T-helper 17 cell (primary cell): ENCODE measurements around the gene UBE2D1. TPM values are rescaled to one million over a fixed set of nuclear protein-coding genes. Genes with fewer than 3 reads are reported as not detected.

Experiments used
- ATAC-seq: fragments of 150-1000 bp; cut with Tn5 transposase; 2 replicates; pipeline ENCODE4 v1.10.0; 2021; ENCODE audit warnings: mild to moderate bottlenecking, moderate library complexity
- DNase-seq, 3 donors: peaks; one replicate each; pipeline versions ENCODE4 v3.0.0 to v3.0.0-alpha.2; 2020 to 2021
- H3K9me3 ChIP-seq: one replicate; pipeline ENCODE4 v1.7.0; 2013; ENCODE audit warnings: low read length, mild to moderate bottlenecking; ENCODE audit not compliant: control insufficient read depth, poor library complexity, severe bottlenecking
- H3K27ac Mint-ChIP-seq: one replicate; pipeline ENCODE4 v1.8.0; 2022; ENCODE audit warnings: mild to moderate bottlenecking, moderate library complexity, mixed read lengths
- H3K27me3 Mint-ChIP-seq: one replicate; pipeline ENCODE4 v1.8.0; 2022; ENCODE audit warnings: mixed read lengths
- H3K36me3 Mint-ChIP-seq: one replicate; pipeline ENCODE4 v1.8.0; 2022; ENCODE audit warnings: low read depth, mixed read lengths
- H3K4me1 Mint-ChIP-seq: one replicate; pipeline ENCODE4 v1.8.0; 2022; ENCODE audit warnings: mild to moderate bottlenecking, mixed read lengths
- H3K4me3 Mint-ChIP-seq: one replicate; pipeline ENCODE4 v1.8.0; 2022; ENCODE audit warnings: mild to moderate bottlenecking, moderate library complexity, mixed read lengths
- total RNA-seq, 4 donors: library from RNA in 2 of 4; stranded (reverse) in 2 of 4; gene quantifications; one replicate each; pipeline ENCODE4 v1.2.3 and lab custom pipeline; 2022 to 2026

Gene UBE2D1
- total RNA-seq, 2 donors from 2014 or later = 10.5 to 14.6 TPM

GRCh38 chr10:58320351-58321049, 14.3 kb upstream of the UBE2D1 start:
- Mint-ChIP-seq H3K27me3 (peaks cover 5% of the 10 kb centered on the region), H3K36me3 (no peaks in the 10 kb centered on the region), H3K4me1 (peaks cover 7% of the 10 kb centered on the region), H3K4me3 (no peak overlapping the region), H3K27ac (no peak overlapping the region)
- H3K9me3 ChIP-seq = no peaks in the 10 kb centered on the region
- DNase-seq = no peak
- no peak for ATAC-seq

GRCh38 chr10:58322072-58322834, 12.6 kb upstream of the UBE2D1 start:
- peak; percentile 59 for ATAC-seq
- H3K4me3 Mint-ChIP-seq = no peak overlapping the region
- H3K4me1 Mint-ChIP-seq = peaks cover 7% of the 10 kb centered on the region
- no peaks in the 10 kb centered on the region for H3K9me3 ChIP-seq
- peaks cover 18% of the 10 kb centered on the region for H3K27me3 Mint-ChIP-seq
- H3K36me3 Mint-ChIP-seq = no peaks in the 10 kb centered on the region
- H3K27ac Mint-ChIP-seq = no peak overlapping the region
- no peak for DNase-seq

GRCh38 chr10:58322835-58323209, 12.0 kb upstream of the UBE2D1 start:
- Mint-ChIP-seq H3K27ac (no peak overlapping the region), H3K4me3 (no peak overlapping the region), H3K4me1 (peaks cover 7% of the 10 kb centered on the region), H3K27me3 (peaks cover 18% of the 10 kb centered on the region), H3K36me3 (no peaks in the 10 kb centered on the region)
- DNase-seq = no peak
- ATAC-seq = no peak
- H3K9me3 ChIP-seq = no peaks in the 10 kb centered on the region

GRCh38 chr10:58326967-58327381, 7.8 kb upstream of the UBE2D1 start:
- Mint-ChIP-seq H3K36me3 (no peaks in the 10 kb centered on the region), H3K4me1 (peaks cover 7% of the 10 kb centered on the region), H3K4me3 (no peak overlapping the region), H3K27ac (no peak overlapping the region), H3K27me3 (peaks cover 14% of the 10 kb centered on the region)
- H3K9me3 ChIP-seq = no peaks in the 10 kb centered on the region
- no peak for ATAC-seq
- no peak for DNase-seq

- Mint-ChIP-seq H3K27ac (no peak overlapping the region), H3K36me3 (no peaks in the 10 kb centered on the region), H3K4me3 (no peak overlapping the region), H3K4me1 (no peaks in the 10 kb centered on the region), H3K27me3 (peaks cover 14% of the 10 kb centered on the region)
- H3K9me3 ChIP-seq = no peaks in the 10 kb centered on the region
- DNase-seq = no peak
- no peak for ATAC-seq
Observed at GRCh38 chr10:58328233-58328632, 6.6 kb upstream of the UBE2D1 start.

- no peaks in the 10 kb centered on the region for H3K36me3 Mint-ChIP-seq
- no peak overlapping the region for H3K4me3 Mint-ChIP-seq
- H3K4me1 Mint-ChIP-seq = peaks cover 6% of the 10 kb centered on the region
- no peak overlapping the region for H3K27ac Mint-ChIP-seq
- H3K9me3 ChIP-seq = no peaks in the 10 kb centered on the region
- no peak for DNase-seq
- no peak for ATAC-seq
- peaks cover 14% of the 10 kb centered on the region for H3K27me3 Mint-ChIP-seq
Observed at GRCh38 chr10:58330431-58330830, 4.4 kb upstream of the UBE2D1 start.

GRCh38 chr10:58331646-58332045, 3.2 kb upstream of the UBE2D1 start:
- peaks cover 16% of the 10 kb centered on the region for H3K4me1 Mint-ChIP-seq
- H3K9me3 ChIP-seq = no peaks in the 10 kb centered on the region
- peaks cover 2% of the 10 kb centered on the region for H3K27me3 Mint-ChIP-seq
- no peaks in the 10 kb centered on the region for H3K36me3 Mint-ChIP-seq
- no peak for ATAC-seq
- H3K27ac Mint-ChIP-seq = no peak overlapping the region
- no peak overlapping the region for H3K4me3 Mint-ChIP-seq
- no peak for DNase-seq

- DNase-seq (no peak), ATAC-seq (peak; percentile 39)
- H3K9me3 ChIP-seq = no peaks in the 10 kb centered on the region
- Mint-ChIP-seq H3K4me1 (peaks cover 27% of the 10 kb centered on the region), H3K4me3 (peak overlapping the region; percentile 97), H3K27me3 (no peaks in the 10 kb centered on the region), H3K27ac (peak overlapping the region; percentile 78), H3K36me3 (no peaks in the 10 kb centered on the region)
Observed at GRCh38 chr10:58335306-58336005, 650 bp downstream of the UBE2D1 start.

- Mint-ChIP-seq H3K4me3 (peak overlapping the region; percentile 97), H3K36me3 (no peaks in the 10 kb centered on the region)
Observed at GRCh38 chr10:58336242-58336641, 1.4 kb downstream of the UBE2D1 start.

GRCh38 chr10:58341422-58341821, 6.6 kb downstream of the UBE2D1 start:
- Mint-ChIP-seq H3K4me3 (no peak overlapping the region), H3K4me1 (peaks cover 30% of the 10 kb centered on the region), H3K36me3 (peaks cover 3% of the 10 kb centered on the region), H3K27ac (no peak overlapping the region), H3K27me3 (no peaks in the 10 kb centered on the region)
- ATAC-seq (no peak), DNase-seq (no peak)
- H3K9me3 ChIP-seq = no peaks in the 10 kb centered on the region

More at GRCh38 chr10:58336242-58336641, 1.4 kb downstream of the UBE2D1 start:
- Mint-ChIP-seq H3K27ac (peak overlapping the region; percentile 78), H3K27me3 (no peaks in the 10 kb centered on the region), H3K4me1 (peaks cover 31% of the 10 kb centered on the region)
- no peaks in the 10 kb centered on the region for H3K9me3 ChIP-seq
- no peak for DNase-seq
- no peak for ATAC-seq

GRCh38 chr10:58341947-58342346, 7.1 kb downstream of the UBE2D1 start:
- Mint-ChIP-seq H3K4me1 (peaks cover 29% of the 10 kb centered on the region), H3K27me3 (no peaks in the 10 kb centered on the region), H3K4me3 (no peak overlapping the region), H3K36me3 (peaks cover 3% of the 10 kb centered on the region), H3K27ac (no peak overlapping the region)
- H3K9me3 ChIP-seq = no peaks in the 10 kb centered on the region
- ATAC-seq = no peak
- no peak for DNase-seq

- Mint-ChIP-seq H3K4me3 (no peak overlapping the region), H3K27me3 (no peaks in the 10 kb centered on the region), H3K27ac (no peak overlapping the region), H3K36me3 (peaks cover 5% of the 10 kb centered on the region), H3K4me1 (peaks cover 34% of the 10 kb centered on the region)
- DNase-seq (no peak), ATAC-seq (no peak)
- no peaks in the 10 kb centered on the region for H3K9me3 ChIP-seq
Observed at GRCh38 chr10:58347967-58348366, 13.2 kb downstream of the UBE2D1 start.

- H3K4me1 Mint-ChIP-seq = peaks cover 32% of the 10 kb centered on the region
- ATAC-seq = no peak
Observed at GRCh38 chr10:58348571-58349033, 13.8 kb downstream of the UBE2D1 start.

More at GRCh38 chr10:58348571-58349033, 13.8 kb downstream of the UBE2D1 start:
- no peak overlapping the region for H3K4me3 Mint-ChIP-seq
- no peak for DNase-seq
- H3K36me3 Mint-ChIP-seq = peaks cover 5% of the 10 kb centered on the region
- no peak overlapping the region for H3K27ac Mint-ChIP-seq
- no peaks in the 10 kb centered on the region for H3K27me3 Mint-ChIP-seq
- H3K9me3 ChIP-seq = no peaks in the 10 kb centered on the region
